Stromal cell of bone marrow (primary cell): Measurements from ENCODE around the gene SPACA6.

ENCODE experiments used
- DNase-seq: peaks from one replicate; pipeline ENCODE4 v3.0.0-alpha.2; 2012; ENCODE audit warnings: low read depth

Gene SPACA6

GRCh38 chr19:51689751-51690453 is 3.2 kb upstream of the SPACA6 start:
- DNase-seq = no peak

DNA sequence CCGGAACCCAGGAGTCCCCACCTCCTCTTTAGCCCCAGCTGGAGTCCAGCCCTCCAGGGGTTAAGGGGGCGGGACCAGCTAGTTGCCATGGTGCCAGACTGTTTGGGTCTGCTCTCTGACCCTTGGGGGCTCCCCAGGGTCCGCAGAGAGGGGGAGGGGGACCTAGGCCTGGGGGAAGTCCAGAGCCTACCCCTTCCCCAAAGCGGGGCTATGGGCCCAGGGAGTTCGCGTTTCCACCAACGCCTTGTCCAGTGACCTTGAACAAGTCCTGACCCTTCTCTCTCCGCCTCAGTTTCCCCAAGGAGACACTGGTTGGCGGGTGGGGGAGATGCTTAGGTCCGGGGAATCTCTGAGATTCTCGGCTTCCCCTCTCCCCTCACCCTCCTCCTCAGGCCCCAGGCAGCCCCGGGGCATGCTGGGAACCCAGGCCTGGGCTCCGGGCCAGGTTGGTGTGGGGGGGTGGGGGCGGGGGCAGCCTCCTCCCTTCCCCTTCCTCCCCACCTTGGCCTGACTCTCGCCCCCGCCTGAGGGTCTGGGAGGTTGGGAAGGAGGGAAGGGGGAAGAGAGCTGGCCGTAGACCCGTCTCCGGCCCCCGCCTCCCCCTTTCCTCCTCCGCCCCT is 2.6 kb upstream of the SPACA6 start:
- DNase-seq = no peak

DNA sequence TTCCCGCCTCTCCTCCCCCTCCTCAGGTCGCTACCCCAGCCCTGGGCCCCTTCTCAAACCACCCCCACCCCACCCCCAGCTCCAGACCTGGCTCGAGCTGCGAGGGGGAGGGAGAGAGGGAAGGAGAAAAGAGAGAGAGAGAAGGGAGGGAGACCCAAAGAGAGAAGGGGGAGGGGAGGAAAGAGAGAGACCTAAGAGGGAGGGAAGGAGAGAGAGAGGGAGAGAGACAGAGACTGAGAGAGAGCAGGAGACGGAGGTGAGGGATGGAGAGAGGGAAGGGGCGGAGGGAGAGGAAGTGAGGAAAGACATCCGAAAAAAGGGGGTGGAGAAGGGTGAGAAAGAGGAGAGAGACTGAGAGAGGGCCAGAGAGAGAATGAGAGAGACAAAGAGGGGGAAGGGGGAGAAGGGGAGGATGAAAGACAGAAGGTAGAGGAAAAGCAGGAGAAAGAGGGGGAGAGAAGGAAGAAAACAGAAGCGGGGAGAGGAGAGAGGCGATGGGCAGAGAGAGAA is 2.0 kb upstream of the SPACA6 start:
- no peak for DNase-seq

DNA sequence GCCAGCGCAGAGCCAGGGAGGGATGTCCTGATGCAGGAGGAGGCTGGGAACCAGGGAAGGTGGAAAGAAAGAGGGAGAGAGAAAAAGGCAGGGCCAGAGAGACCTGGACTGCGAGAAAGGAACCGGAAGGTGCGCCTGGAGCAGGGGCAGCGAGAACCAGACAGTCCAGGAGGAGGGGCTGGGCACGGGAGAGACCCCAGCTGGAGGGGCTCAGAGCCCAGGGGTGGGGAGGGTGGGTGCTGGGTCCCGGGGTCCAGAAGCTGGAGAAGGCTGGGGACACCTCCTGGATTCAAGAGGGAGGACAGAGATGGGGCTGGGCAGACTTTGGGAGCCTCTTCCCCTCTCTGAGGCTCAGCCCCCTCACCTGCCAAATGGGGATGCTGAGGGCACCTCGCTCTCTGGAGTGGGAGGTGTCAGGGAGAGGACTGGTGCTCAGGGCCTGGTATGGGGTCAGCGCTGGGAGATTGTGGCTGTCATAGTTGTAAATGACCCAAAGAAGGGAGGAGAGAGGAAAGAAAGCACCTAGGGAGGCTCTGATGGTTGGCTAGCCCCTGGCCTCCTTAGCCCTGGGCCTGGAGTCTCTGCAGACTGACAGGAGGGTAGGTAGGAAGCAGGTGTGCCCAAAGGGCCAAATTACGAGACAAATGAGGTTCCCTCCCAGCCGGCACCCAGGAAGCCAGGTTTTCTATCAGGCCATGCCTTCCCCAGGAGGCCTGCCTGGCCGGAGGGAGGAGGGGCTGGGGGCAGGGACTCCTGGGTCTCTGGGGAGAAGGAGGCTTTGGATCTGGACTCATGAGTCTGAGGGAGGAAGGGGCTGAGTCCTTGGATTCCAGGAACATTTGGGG is 1.3 kb upstream of the SPACA6 start:
- no peak for DNase-seq

DNA sequence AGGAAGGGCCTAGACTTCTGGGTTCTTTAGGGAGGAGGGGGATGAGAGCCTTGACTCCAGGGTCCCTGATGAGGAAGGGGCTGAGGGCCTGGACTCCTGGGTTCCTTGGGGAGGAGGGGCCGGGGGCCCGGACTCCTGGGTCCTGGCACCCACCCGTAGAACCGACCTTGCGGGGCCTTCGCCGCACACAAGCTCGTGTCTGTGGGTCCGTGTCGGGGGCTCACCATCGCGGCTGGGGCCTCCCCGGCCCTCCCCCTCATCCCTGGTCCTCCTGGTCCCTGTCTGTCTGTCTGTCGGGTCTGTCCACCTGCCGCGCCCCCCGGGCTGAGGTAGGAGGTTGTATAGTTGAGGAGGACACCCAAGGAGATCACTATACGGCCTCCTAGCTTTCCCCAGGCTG is 662 bp upstream of the SPACA6 start:
- DNase-seq = no peak

DNA sequence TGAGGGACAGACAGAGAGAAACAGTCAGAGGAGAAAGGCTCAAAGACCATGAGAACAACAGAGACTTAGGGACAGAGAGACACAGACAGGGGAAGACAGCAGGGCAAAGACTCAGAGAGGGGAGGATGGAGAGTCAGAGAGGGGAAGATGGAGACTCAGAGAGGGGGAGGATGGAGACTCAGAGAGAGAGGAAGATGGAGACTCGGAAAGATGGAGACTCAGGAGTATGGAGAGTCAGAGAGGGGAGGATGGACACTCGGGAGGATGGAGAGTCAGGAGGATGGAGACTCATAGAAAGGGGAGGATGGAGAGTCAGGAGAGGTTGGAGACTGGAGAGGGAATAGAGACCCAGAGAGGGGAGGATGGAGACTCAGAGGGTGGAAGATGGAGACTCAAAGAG is 689 bp downstream of the SPACA6 start:
- no peak for DNase-seq

DNA sequence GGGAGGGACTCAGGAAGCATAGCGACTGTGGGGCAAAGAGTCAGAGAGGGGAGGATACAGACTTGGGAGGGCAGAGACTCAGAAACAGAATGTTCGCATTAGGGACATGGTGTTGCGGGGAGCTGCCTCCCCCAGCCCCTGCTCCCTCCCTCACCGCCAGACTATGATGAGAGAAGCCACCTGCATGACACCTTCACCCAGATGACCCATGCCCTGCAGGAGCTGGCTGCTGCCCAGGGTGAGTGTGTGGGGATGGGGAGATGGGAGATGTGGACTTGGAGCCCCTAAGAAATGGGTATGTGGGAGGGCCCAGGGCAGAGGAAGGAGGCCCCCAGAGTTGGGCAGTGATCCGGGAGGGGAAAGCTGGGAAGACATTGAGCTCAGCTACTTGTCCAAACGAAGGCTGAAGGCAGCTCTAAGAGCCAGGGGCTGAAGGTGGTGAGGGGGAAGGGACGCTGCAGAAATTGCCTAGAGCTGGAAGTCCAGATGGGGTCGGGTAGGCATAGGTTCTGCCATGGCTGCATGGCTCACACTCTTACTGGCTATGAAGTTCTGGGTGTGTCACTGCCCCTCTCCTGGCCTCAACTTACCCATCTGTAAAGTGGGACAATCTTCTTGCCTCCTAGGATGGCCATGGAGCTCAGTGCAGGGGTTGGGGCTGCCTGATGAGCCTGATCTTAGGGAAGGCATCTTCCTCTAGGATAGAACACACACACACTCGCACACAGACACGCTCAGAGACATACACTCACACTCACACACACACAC is 1.4 kb downstream of the SPACA6 start:
- DNase-seq = no peak

DNA sequence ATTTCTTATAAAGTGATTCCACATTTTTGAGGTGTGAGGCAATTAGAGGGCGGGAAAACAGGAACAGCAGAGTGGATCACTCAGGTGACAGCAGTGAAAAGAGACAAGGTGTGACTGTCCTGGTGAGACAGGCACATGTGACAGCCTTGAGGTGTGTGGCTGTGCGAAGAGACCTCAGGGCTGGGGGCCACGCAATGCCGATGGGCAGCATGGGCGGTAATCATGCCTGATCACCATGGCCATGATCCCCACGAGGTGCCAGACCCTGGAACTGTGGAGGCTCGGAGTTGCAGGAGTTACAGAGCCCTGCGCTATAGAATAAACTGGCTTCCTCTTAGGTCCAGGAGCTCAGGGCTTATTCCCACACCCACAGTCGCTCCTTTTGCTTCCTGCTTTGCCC is 2.0 kb downstream of the SPACA6 start:
- no peak for DNase-seq

- no peak for DNase-seq
Measured at GRCh38 chr19:51695702-51696315, 2.7 kb downstream of the SPACA6 start.

GRCh38 chr19:51696606-51697005 is 3.5 kb downstream of the SPACA6 start:
- no peak for DNase-seq

DNA sequence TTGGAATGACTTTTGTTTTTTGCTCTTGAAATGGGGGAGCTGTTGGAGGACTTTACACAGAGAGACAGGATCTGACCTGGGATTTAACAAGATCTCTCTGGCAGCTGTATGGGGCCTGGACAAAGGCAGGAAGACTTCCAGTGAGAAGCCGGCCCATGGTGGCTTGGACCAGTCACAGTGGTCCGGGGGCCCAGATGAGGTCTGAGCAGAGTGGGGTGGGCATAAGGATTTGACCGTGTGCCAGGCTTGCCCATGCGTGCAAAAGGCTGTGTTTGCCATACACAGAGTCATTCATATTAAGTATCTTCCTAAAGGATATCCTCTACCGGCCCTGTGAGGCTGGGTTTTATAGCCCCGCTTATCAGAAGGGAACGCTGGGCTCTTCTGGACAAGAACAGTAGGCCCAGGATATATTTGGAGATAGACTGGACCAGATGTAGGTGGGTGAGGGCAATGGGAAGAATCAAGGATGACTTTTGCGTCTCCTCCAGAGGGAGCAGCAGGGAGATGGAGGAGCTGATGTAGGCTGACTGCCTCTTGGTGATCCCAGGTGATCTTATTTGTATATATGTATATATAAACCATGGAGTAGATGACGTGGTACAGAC is 4.1 kb downstream of the SPACA6 start:
- no peak for DNase-seq

DNA sequence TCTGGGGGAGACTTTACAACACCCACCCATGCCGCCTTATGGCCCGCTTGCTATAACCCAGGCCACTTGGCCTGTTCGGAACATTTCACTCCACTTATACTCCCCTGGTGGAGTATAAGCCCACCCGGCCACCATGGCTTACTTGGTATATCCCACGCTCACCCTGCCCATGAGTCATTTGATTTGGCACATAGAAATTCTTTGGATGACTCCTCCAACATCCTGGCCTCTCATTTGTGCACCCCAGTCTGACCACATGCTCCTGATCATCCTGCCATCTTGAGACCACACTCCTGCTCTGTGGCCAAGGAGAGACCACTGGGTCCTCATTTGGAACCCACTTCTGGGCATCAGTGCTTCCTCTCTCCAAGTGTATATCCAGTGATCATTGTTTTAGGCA is 5.2 kb downstream of the SPACA6 start:
- no peak for DNase-seq

DNA sequence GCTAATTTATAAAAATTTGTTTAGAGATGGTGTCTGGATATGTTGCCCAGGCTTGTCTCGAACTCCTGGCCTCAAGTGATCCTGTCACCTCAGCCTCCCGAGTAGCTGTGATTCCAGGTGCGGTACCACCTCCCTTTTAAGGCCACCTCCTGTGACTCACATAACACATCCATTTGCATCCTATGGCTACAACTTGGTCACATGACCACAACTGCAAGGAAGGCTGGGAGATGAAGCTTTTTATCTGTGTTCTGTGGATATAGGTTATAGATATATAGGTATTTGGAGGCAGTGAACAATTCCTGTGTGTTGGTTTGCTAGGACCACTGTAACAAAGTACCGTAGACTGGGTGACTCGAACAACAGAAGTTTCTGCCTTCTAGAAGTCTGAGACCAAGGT is 6.0 kb downstream of the SPACA6 start:
- no peak for DNase-seq

GRCh38 chr19:51701468-51702100 is 8.5 kb downstream of the SPACA6 start:
- no peak for DNase-seq

GRCh38 chr19:51702103-51702824 is 9.1 kb downstream of the SPACA6 start:
- no peak for DNase-seq

DNA sequence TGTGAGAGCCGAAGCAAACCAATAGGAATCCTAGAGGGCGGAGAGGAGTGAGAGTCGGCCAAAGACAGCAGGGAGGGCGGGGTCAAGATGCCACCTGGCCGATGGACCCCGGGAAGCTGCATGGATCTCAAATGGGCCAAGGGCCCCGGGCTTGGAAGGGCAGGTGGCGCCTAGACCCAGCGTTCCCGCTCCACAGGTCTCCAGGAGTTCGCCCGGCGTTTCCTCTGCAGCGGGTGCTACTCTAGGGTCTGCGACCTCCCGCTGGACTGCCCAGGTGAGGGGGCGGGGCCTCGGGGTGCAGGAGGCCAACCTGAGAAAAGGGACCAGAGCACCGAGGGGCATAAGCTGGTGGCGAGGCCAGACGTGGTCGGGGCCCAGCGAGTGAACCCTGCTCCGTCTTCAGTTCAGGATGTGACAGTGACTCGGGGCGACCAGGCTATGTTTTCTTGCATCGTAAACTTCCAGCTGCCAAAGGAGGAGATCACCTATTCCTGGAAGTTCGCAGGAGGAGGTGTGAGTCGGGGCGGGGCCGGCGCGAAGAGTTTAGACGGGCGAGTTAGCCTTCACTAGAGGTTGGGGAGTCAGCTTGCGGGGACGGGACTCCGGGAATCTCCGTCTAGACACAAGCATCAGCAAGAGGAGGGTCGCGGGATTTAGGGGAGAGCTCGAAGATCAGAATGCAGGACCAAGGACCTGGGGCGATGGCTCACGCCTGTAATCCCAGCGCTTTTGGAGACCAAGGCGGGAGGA is 9.9 kb downstream of the SPACA6 start:
- no peak for DNase-seq

GRCh38 chr19:51703575-51704515 is 10.7 kb downstream of the SPACA6 start:
- peak; percentile 87 for DNase-seq

DNA sequence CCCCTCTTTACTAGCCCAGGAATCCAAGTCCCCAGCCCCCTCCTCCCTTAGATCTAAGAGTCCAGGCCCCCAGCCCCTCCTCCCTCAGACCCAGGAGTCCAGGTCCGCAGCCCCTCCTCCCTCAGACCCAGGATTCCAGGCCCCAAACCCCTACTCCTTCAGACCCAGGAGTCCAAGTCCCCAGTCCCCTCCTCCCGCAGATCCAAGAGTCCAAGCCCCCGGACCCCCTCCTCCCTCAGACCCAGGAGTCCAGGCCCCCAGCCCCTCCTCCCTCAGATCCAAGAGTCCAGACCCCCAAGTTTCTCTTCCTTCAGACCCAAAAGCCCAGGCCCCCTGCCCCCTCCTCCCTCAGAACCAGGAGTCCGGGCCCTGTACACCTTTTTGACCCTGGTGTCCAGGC is 11.5 kb downstream of the SPACA6 start:
- DNase-seq = no peak
